HepG2 (cell line): ENCODE data around the gene KMT2D. TPM values are rescaled to one million over a fixed set of nuclear protein-coding genes. Genes with fewer than 3 reads are reported as not detected.

Source experiments
- ATAC-seq: fragments of 200-7000 bp; cut with Tn5 transposase; 3 replicates; pipeline ENCODE4 v1.9.1; 2020; ENCODE audit warnings: mild to moderate bottlenecking, moderate library complexity
- BruUV-seq: library from RNA; stranded (reverse); fragments of 400-500 nt; replicated peaks from 2 replicates; lab custom pipeline; 2021; lab: Mats Ljungman, UMichigan
- CTCF ChIA-PET: fragments of 300-600 bp; formaldehyde crosslinking; extraction: SDS; loops from one replicate; lab custom pipeline; 2021; ENCODE audit warnings: low total read pairs, inconsistent platforms, low intra/inter-chr PET ratio; lab: Yijun Ruan, JAX
- POLR2A ChIA-PET: fragments of 350-600 bp; sonication (Branson Sonifier 250); formaldehyde crosslinking; loops from one replicate; lab custom pipeline; 2020; ENCODE audit warnings: antibody characterized with exemption, inconsistent platforms; lab: Yijun Ruan, JAX
- DNase-seq: peaks from one replicate; pipeline ENCODE4 v3.0.0-alpha.2; 2015; ENCODE audit warnings: low spot score
- FAIRE-seq: peaks from 3 replicates; lab custom pipeline; 2011; peaks lifted over from hg19 to GRCh38; lab: Jason Lieb, UNC
- H2AFZ ChIP-seq: one replicate; pipeline ENCODE4 v1.6.1; 2011; ENCODE audit warnings: low read length, inconsistent platforms
- H3K27ac ChIP-seq: fragments of 300-600 bp; 3 replicates; pipeline ENCODE4 v1.8.0; 2011; ENCODE audit warnings: mixed run types, mild to moderate bottlenecking, mixed read lengths, low read length, inconsistent platforms; ENCODE audit not compliant: insufficient read depth; ENCODE audit errors: extremely low read length
- H3K27me3 ChIP-seq, 2 experiments: fragments of 200-600 bp in 1 of 2; 2 replicates in 1 of 2; 3 replicates in 1 of 2; pipeline versions ENCODE4 v1.6.0 to v1.8.0; 2011; ENCODE audit warnings: low read length in 2 of 2, mild to moderate bottlenecking in 2 of 2, moderate library complexity in 2 of 2, inconsistent platforms in 1 of 2; ENCODE audit not compliant: insufficient read depth in 2 of 2, control insufficient read depth in 1 of 2
- H3K36me3 ChIP-seq, 2 experiments: fragments of 200-600 bp in 1 of 2; replicated peaks in 1 of 2; 2 replicates in 1 of 2; 3 replicates in 1 of 2; pipeline versions ENCODE4 v1.5.1 to v1.8.0; 2011; ENCODE audit warnings: low read length in 2 of 2, inconsistent platforms in 1 of 2; ENCODE audit not compliant: insufficient read depth in 2 of 2, control insufficient read depth in 1 of 2
- H3K4me1 ChIP-seq: 2 replicates; pipeline ENCODE4 v1.5.1; 2012; ENCODE audit warnings: low read length, inconsistent platforms; ENCODE audit not compliant: insufficient read depth
- H3K4me2 ChIP-seq: 2 replicates; pipeline ENCODE4 v1.6.0; 2011; ENCODE audit warnings: low read depth, low read length, inconsistent platforms
- H3K4me3 ChIP-seq, 3 experiments: fragments of 200-600 bp in 1 of 3; sonication (generic), shearing (Covaris generic) in 1 of 3; replicated peaks in 1 of 3; 2 replicates each; pipeline ENCODE4 v1.5.1; 2011 to 2016; ENCODE audit warnings: low read length in 3 of 3, inconsistent platforms in 2 of 3, low read depth in 2 of 3, mild to moderate bottlenecking in 2 of 3, control low read depth in 1 of 3, mixed read lengths in 1 of 3; ENCODE audit not compliant: insufficient read depth in 1 of 3
- H3K79me2 ChIP-seq: one replicate; pipeline ENCODE4 v1.6.1; 2011; ENCODE audit warnings: low read length, inconsistent platforms; ENCODE audit not compliant: insufficient read depth
- H3K9ac ChIP-seq: 2 replicates; pipeline ENCODE4 v1.6.0; 2011; ENCODE audit warnings: mild to moderate bottlenecking, low read depth, low read length, inconsistent platforms; ENCODE audit not compliant: insufficient read depth
- H3K9me3 ChIP-seq: 2 replicates; pipeline ENCODE4 v1.5.1; 2012; ENCODE audit warnings: mild to moderate bottlenecking, low read length
- H4K20me1 ChIP-seq: 2 replicates; pipeline ENCODE4 v1.6.0; 2011; ENCODE audit warnings: inconsistent platforms, mild to moderate bottlenecking, low read length, moderate library complexity; ENCODE audit not compliant: insufficient read depth
- EP300 ChIP-seq, 3 experiments: sonication (generic) in 1 of 3; formaldehyde crosslinking in 1 of 3; IDR thresholded peaks; 2 replicates each; pipeline versions ENCODE4 v1.5.1 to v1.6.1; 2011 to 2020; ENCODE audit warnings: low read depth in 2 of 3, low read length in 2 of 3, borderline replicate concordance in 1 of 3, improper control_type of control experiment in 1 of 3, mild to moderate bottlenecking in 1 of 3, missing genetic modification reagents in 1 of 3, moderate library complexity in 1 of 3
- FOXA3 ChIP-seq: IDR thresholded peaks from 2 replicates; pipeline ENCODE4 v1.6.1; 2016; ENCODE audit warnings: missing genetic modification reagents, missing compliant biosample characterization
- FOXK2 ChIP-seq: fragments of 450-650 bp; IDR thresholded peaks from 2 replicates; pipeline ENCODE4 v1.6.1; 2016
- GATAD2A ChIP-seq: IDR thresholded peaks from 2 replicates; pipeline ENCODE4 v1.6.1; 2016
- MEF2D ChIP-seq: sonication (generic); formaldehyde crosslinking; IDR thresholded peaks from 2 replicates; pipeline ENCODE4 v1.5.1; 2020; ENCODE audit warnings: mild to moderate bottlenecking, missing genetic modification reagents
- SKI ChIP-seq: fragments of 450-650 bp; IDR thresholded peaks from one replicate; pipeline ENCODE4 v1.6.1; 2018; ENCODE audit warnings: mild to moderate bottlenecking; ENCODE audit not compliant: partially characterized antibody
- U2AF1 ChIP-seq: fragments of 200-400 bp; formaldehyde crosslinking; optimal IDR thresholded peaks from 2 replicates; pipeline ENCODE3; 2017; ENCODE audit warnings: mild to moderate bottlenecking, low read depth, low read length
- ZFP36 ChIP-seq: fragments of 150-350 bp; IDR thresholded peaks from 2 replicates; pipeline ENCODE4 v1.6.1; 2018; ENCODE audit warnings: borderline replicate concordance, low read length, low read depth; ENCODE audit not compliant: partially characterized antibody
- ZKSCAN1 ChIP-seq: fragments of 150-350 bp; IDR thresholded peaks from 2 replicates; pipeline ENCODE4 v1.6.1; 2014; ENCODE audit warnings: low read length
- ZNF607 ChIP-seq: sonication (generic); formaldehyde crosslinking; IDR thresholded peaks from 2 replicates; pipeline ENCODE4 v1.5.1; 2020; ENCODE audit warnings: missing genetic modification reagents, mild to moderate bottlenecking, borderline replicate concordance
- ZNF629 ChIP-seq: sonication (generic); formaldehyde crosslinking; conservative IDR thresholded peaks from 2 replicates; pipeline ENCODE4 v1.5.0; 2020; ENCODE audit warnings: missing genetic modification reagents
- ZNF703 ChIP-seq: sonication (generic); formaldehyde crosslinking; IDR thresholded peaks from 2 replicates; pipeline ENCODE4 v1.5.1; 2020; ENCODE audit warnings: missing genetic modification reagents, mild to moderate bottlenecking, moderate library complexity, borderline replicate concordance
- ZNF746 ChIP-seq: sonication (generic); formaldehyde crosslinking; IDR thresholded peaks from 2 replicates; pipeline ENCODE4 v1.8.0; 2022; ENCODE audit warnings: mild to moderate bottlenecking, missing genetic modification reagents
- WGBS: methylation state at CpG from one replicate; pipeline ENCODE4 v1.1.6; 2017; ENCODE audit warnings: low lambda C conversion rate; 5-methylcytosine and 5-hydroxymethylcytosine counted together
- in situ Hi-C: cut with HindIII; loops from 2 replicates; pipeline ENCODE4 v1.10.0; 2017; ENCODE audit warnings: low pct_unique_long_range_greater_than_20kb; ENCODE audit not compliant: extremely low pct_ligation_motif_present
- intact Hi-C: fragments of 100-400 bp; cut with micrococcal nuclease; formaldehyde crosslinking; loops from one replicate; pipeline ENCODE4 v1.10.0; 2022; ENCODE audit not compliant: unreplicated experiment
- polyA plus RNA-seq, 8 experiments: library from polyadenylated mRNA; depleted of rRNA in 3 of 8; stranded (reverse) in 7 of 8; unstranded in 1 of 8; fragments of >200 nt; fragmentation: Illumina TruSeq in 4 of 8; extraction: Trizol in 4 of 8; gene quantifications; 2 replicates each; pipeline versions ENCODE4 v1.2.1 to v1.2.3, GENCODE V29; 2011 to 2016; ENCODE audit warnings: low read depth in 4 of 8, missing spikeins in 1 of 8, mixed read lengths in 1 of 8; ENCODE audit not compliant: insufficient read depth in 1 of 8
- total RNA-seq, 5 experiments: library from RNA; depleted of rRNA; stranded (reverse); fragments of >200 nt; fragmentation: Illumina TruSeq; extraction: Trizol; gene quantifications; 2 replicates each; pipeline ENCODE4 v1.2.3, GENCODE V29; 2016; ENCODE audit warnings: low read depth in 1 of 5
- TF ChIP-seq, protein P1 (sequence below): sonication (generic); formaldehyde crosslinking; IDR thresholded peaks from 2 replicates; pipeline ENCODE4 v1.5.0; 2020; ENCODE audit warnings: missing genetic modification reagents, mild to moderate bottlenecking, borderline replicate concordance
- TF ChIP-seq, protein P2 (sequence below): sonication (generic); formaldehyde crosslinking; IDR thresholded peaks from 2 replicates; pipeline ENCODE4 v1.4.0; 2020; ENCODE audit warnings: missing genetic modification reagents

Gene KMT2D
- total and polyA plus RNA-seq, 2 of the 13 experiments (the other 11 are each of a cell fraction or from before 2014, with no cell fraction given) = 8.1 to 10.4 TPM

DNA sequence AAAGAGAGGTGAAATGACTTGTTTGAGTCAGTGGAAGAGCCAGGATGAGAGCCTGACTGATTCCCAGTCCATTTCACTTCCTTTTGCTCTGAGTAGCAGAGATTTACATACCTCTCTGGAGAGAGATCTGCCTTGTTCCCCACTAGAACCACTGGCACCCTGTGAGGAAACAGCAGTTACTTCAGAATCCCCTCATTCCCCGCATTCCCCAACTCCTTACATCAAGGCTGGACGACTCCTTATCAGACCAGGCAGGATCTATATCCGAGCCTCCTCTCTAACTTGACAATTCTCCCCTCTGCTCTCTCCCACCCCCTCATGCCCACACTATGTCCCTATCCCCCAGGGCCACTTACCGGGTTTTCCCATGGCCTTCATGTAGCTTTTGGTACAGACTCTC lies 5.5 kb upstream of the KMT2D start:
- H4K20me1 ChIP-seq = no peaks in the 10 kb centered on the region
- no peaks in the 10 kb centered on the region for H3K9me3 ChIP-seq
- ATAC-seq (no peak), FAIRE-seq (no peak), DNase-seq (no peak)
- TF ChIP-seq, protein P1, sequence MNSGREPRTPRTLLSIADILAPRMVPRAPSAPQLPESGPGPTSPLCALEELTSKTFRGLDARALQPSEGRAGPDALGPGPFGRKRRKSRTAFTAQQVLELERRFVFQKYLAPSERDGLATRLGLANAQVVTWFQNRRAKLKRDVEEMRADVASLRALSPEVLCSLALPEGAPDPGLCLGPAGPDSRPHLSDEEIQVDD = no peak
- no peak overlapping the region for H2AFZ ChIP-seq
- H3K4me3 ChIP-seq = no peak overlapping the region
- H3K9ac ChIP-seq = no peak overlapping the region
- no peaks in the 10 kb centered on the region; a peak in 1 of 5 replicates for H3K27me3 ChIP-seq
- BruUV-seq = no TSS peak
- H3K4me1 ChIP-seq = peaks cover 38% of the 10 kb centered on the region
- no peaks in the 10 kb centered on the region for H3K36me3 ChIP-seq
- no peak overlapping the region for H3K27ac ChIP-seq
- CTCF ChIA-PET = no interaction called here
- H3K79me2 ChIP-seq = no peaks in the 10 kb centered on the region
- H3K4me2 ChIP-seq = no peak overlapping the region
- POLR2A ChIA-PET = no interaction called here
- WGBS = 84% methylated on average over 4 of the region's 4 CpGs
- in situ Hi-C loops = loop anchor here (5.0 kb wide), 1 partner anchor 56 kb away; no protein-coding TSS in a partner anchor
- intact Hi-C loops = no loop called here

DNA sequence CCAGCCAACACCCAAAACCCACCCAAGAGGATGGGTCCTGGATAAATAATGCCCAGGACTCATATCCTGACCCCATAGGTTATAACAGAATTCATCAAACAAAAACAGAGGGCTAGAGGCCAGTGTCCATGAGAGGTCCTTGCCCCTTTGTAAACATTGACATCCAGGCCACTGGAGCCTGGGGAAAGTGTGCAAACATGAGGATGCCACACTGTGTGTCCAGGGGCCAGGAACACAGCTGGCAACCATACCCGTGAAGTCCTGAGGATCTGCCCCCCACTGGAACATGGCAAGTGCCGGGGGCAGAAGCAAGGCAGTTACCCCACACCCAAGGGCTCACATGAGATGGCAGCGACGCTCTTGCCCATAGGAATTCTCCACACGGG lies 4.2 kb upstream of the KMT2D start:
- DNase-seq (no peak), ATAC-seq (no peak), FAIRE-seq (no peak)
- no TSS peak for BruUV-seq
- Histone ChIP-seq H3K27me3 (no peaks in the 10 kb centered on the region; a peak in 1 of 5 replicates), H3K4me2 (no peak overlapping the region), H3K36me3 (no peaks in the 10 kb centered on the region), H3K79me2 (peaks cover 8% of the 10 kb centered on the region), H3K4me1 (peaks cover 32% of the 10 kb centered on the region), H3K27ac (no peak overlapping the region), H3K9ac (no peak overlapping the region), H2AFZ (no peak overlapping the region), H3K9me3 (no peaks in the 10 kb centered on the region), H4K20me1 (no peaks in the 10 kb centered on the region), H3K4me3 (no peak overlapping the region)
- peak; percentile 78; the same call in 1 of the 2 replicates for TF ChIP-seq ZKSCAN1
- peak; percentile 48 for TF ChIP-seq FOXA3 (CRISPR knock-in tag)
- TF ChIP-seq, protein P2, sequence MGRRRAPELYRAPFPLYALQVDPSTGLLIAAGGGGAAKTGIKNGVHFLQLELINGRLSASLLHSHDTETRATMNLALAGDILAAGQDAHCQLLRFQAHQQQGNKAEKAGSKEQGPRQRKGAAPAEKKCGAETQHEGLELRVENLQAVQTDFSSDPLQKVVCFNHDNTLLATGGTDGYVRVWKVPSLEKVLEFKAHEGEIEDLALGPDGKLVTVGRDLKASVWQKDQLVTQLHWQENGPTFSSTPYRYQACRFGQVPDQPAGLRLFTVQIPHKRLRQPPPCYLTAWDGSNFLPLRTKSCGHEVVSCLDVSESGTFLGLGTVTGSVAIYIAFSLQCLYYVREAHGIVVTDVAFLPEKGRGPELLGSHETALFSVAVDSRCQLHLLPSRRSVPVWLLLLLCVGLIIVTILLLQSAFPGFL = no peak
- TF ChIP-seq FOXK2 = no peak
- 0 out of 2 replicates have a peak, but pooled peaks have one; percentile 22 for TF ChIP-seq GATAD2A (CRISPR knock-in tag)
- no peak for TF ChIP-seq MEF2D (CRISPR knock-in tag)
- no peak for TF ChIP-seq U2AF1
- TF ChIP-seq ZNF629 = no peak
- no peak for TF ChIP-seq ZNF703
- no peak for TF ChIP-seq ZFP36
- no peak for TF ChIP-seq SKI
- TF ChIP-seq ZNF746 (CRISPR knock-in tag) = no peak
- TF ChIP-seq ZNF607 = no peak
- no peak for TF ChIP-seq EP300 (IDR thresholded peaks at IDR 0.05; ENCODE audit: low read depth in 2 of 2, low read length in 2 of 2)
- no peak for TF ChIP-seq EP300 (CRISPR knock-in tag; IDR thresholded peaks at IDR 0.05; ENCODE audit: borderline replicate concordance)
- ChIA-PET POLR2A (interaction anchor here (0.8 to 1.8 kb wide), 2 partner anchors 56 to 67 kb away, joined by 4 to 6 read pairs; partner anchors contain the start of gene TUBA1B), CTCF (interaction anchor here (1.3 to 1.4 kb wide), 2 partner anchors 33 to 56 kb away, joined by 8 to 9 read pairs; no protein-coding TSS in a partner anchor)
- in situ Hi-C loops = loop anchor here (5.0 kb wide), 1 partner anchor 58 kb away; no protein-coding TSS in a partner anchor
- WGBS = 69% methylated on average over 5 of the region's 5 CpGs
- intact Hi-C loops = loop anchor here (1.0 to 5.0 kb wide), 3 partner anchors 34 to 56 kb away; no protein-coding TSS in a partner anchor
